Measurements from ENCODE around the gene DSCAML1. TPM values are rescaled to one million over a fixed set of nuclear protein-coding genes. Genes with fewer than 3 reads are reported as not detected.

DSCAML1 gene
- total RNA-seq, 1 donor from 2014 or later, result not detected

- Histone ChIP-seq H3K4me3 (no peak overlapping the region), H3K9me3 (no peaks in the 10 kb centered on the region), H3K27me3 (no peaks in the 10 kb centered on the region), H3K4me1 (no peaks in the 10 kb centered on the region), H3K27ac (no peak overlapping the region), H3K36me3 (no peaks in the 10 kb centered on the region)
- intact Hi-C loops (cut with DNase I), result no loop called here
- DNase-seq (ENCODE audit: low spot score in 2 of 2), result no peak
- no peak for TF ChIP-seq CTCF (IDR thresholded peaks at IDR 0.05)
These were observed 354.8 kb downstream of the DSCAML1 start for GRCh38 chr11:117442049-117442868.

- Histone ChIP-seq H3K4me3 (no peak overlapping the region), H3K9me3 (no peaks in the 10 kb centered on the region)
These were observed 355.7 kb downstream of the DSCAML1 start for GRCh38 chr11:117441146-117441975.

GRCh38 chr11:117440258-117440657 lies 356.8 kb downstream of the DSCAML1 start:
- intact Hi-C loops (cut with DNase I), result no loop called here
- Histone ChIP-seq H3K27me3 (no peaks in the 10 kb centered on the region), H3K36me3 (no peaks in the 10 kb centered on the region), H3K4me3 (no peak overlapping the region), H3K27ac (no peak overlapping the region), H3K4me1 (no peaks in the 10 kb centered on the region), H3K9me3 (no peaks in the 10 kb centered on the region)
- TF ChIP-seq CTCF (IDR thresholded peaks at IDR 0.05), result no peak
- DNase-seq (ENCODE audit: low spot score in 2 of 2), result no peak

More at GRCh38 chr11:117441146-117441975, 355.7 kb downstream of the DSCAML1 start:
- DNase-seq (ENCODE audit: low spot score in 2 of 2), result no peak
- TF ChIP-seq CTCF (IDR thresholded peaks at IDR 0.05), result no peak
- intact Hi-C loops (cut with DNase I), result no loop called here
- no peak overlapping the region for H3K27ac ChIP-seq
- no peaks in the 10 kb centered on the region for H3K36me3 ChIP-seq
- no peaks in the 10 kb centered on the region for H3K27me3 ChIP-seq
- H3K4me1 ChIP-seq, result no peaks in the 10 kb centered on the region

GRCh38 chr11:117439256-117439655 lies 357.8 kb downstream of the DSCAML1 start:
- Histone ChIP-seq H3K4me3 (no peak overlapping the region), H3K36me3 (no peaks in the 10 kb centered on the region), H3K27ac (no peak overlapping the region), H3K4me1 (no peaks in the 10 kb centered on the region), H3K27me3 (no peaks in the 10 kb centered on the region), H3K9me3 (no peaks in the 10 kb centered on the region)
- no peak for DNase-seq (ENCODE audit: low spot score in 2 of 2)
- intact Hi-C loops (cut with DNase I), result no loop called here
- no peak for TF ChIP-seq CTCF (IDR thresholded peaks at IDR 0.05)

- no peak for TF ChIP-seq CTCF (IDR thresholded peaks at IDR 0.05)
- Histone ChIP-seq H3K4me3 (no peak overlapping the region), H3K27me3 (no peaks in the 10 kb centered on the region), H3K36me3 (no peaks in the 10 kb centered on the region), H3K9me3 (no peaks in the 10 kb centered on the region), H3K4me1 (no peaks in the 10 kb centered on the region), H3K27ac (no peak overlapping the region)
- intact Hi-C loops (cut with DNase I), result no loop called here
- DNase-seq (ENCODE audit: low spot score in 2 of 2), result no peak
These were observed 358.5 kb downstream of the DSCAML1 start for GRCh38 chr11:117438371-117439000.

Data from ascending aorta (tissue), 2 donors.